ENCODE measurements around the gene NOL11. TPM values are rescaled to one million over a fixed set of nuclear protein-coding genes. Genes with fewer than 3 reads are reported as not detected.

NOL11 gene
- total and polyA plus RNA-seq, 2 of the 8 experiments (the other 6 are each of a cell fraction or from before 2014, with no cell fraction given) = 58.0 to 97.2 TPM

GRCh38 chr17:67685351-67685750 lies 32.4 kb upstream of the NOL11 start (continued):
- no peak for TF ChIP-seq SAP30 (IDR thresholded peaks at IDR 0.05; ENCODE audit: insufficient read depth, insufficient replicate concordance, low read length)
